GM18498 (cell line): Measurements from ENCODE around the gene ACOT8.

Experiments
- ATAC-seq: cut with Tn5 transposase; IDR thresholded peaks from one replicate; pipeline ENCODE4 v1.9.1; 2021; ENCODE audit warnings: mild to moderate bottlenecking, moderate library complexity; ENCODE audit not compliant: unreplicated experiment

Gene ACOT8

DNA sequence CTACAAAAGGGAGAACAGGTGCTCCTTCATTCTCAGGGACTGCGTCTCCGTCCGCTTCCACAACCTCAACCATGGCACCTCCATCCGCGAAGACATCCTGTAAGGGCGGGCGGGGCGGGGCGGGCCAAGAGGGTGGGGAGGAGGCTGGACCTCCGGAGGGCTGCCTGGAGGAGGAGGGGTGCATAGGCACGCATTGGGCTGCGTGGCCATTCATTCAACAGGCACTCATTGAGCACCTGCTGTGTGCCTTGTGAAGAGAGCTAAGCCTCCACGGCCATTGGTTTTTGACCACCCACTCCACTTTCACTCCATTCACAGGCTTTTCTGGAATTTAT is 657 bp upstream of the ACOT8 start:
- ATAC-seq = peak; percentile 25

DNA sequence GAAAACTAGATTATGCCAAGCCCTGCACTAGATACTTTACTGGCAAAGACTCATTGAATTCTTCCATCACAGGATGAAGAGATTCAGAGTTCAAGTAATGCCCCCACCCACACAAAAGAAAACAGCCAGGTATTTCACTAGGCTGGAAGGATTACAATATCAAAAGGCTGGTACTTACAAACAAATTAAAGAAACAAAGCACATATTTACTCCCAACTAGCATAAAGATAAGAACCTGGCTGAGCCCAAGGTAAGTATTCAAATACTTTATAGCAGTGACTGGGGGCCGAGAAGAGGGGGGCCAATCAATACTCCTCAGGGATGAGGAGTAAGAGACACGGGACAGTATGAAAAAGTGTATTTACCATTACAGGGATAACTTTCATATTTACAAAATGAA is 3.7 kb downstream of the ACOT8 start:
- no peak for ATAC-seq

DNA sequence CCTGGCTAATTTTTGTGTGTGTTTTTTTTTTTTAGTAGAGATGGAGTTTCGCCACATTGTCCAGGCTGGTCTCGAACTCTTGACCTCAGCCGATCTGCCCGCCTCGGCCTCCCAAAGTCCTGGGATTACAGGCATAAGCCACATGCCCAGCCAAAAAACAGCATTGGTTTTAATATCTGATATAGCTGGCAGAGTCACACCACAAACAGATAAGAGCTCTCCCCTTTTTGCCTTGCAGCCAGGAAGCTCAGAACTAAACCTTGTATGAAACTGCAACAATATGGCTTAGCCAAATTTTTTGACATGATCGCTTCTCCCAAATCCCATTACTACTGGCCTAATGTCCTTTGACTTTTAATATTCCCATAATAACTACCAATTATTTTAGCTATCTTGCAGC is 4.9 kb downstream of the ACOT8 start:
- ATAC-seq = no peak

DNA sequence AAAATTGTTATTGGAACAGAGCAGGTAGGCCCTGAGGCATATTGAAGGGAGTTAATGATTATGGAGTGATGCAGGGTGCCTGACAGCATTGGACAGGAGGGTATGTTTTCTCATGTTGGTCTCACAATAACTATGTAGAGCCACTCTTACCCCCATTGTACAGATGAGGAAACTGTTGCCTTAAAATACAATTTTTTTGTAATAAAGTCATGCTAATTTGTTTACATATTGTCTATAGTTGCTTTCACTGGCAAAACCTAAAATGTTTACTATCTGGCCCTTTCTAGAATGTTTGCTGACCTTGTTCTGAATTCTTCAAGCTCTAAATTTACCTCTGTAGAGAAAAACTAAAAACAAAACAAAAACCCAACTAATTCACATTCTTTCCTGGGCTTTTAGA is 5.7 kb downstream of the ACOT8 start:
- ATAC-seq = no peak

DNA sequence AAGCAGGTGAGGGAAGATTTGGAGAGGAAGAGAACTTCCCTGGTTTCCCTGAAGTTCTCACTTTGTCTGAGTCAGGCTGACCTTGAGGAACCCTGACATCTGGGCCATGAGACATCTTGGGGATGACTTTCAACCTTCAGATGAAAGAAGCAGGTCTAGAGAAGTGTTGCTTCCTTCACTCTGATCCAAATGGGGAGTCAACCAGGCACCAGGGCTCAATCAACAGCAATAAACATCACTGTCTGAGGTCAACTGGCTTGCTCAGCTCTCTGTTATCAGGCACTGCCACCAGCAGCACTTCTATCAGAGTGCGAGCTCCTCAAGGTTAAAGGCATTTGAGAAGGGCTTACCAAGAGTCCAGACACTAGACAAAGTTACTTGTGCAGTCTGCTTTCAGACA is 6.3 kb downstream of the ACOT8 start:
- no peak for ATAC-seq

DNA sequence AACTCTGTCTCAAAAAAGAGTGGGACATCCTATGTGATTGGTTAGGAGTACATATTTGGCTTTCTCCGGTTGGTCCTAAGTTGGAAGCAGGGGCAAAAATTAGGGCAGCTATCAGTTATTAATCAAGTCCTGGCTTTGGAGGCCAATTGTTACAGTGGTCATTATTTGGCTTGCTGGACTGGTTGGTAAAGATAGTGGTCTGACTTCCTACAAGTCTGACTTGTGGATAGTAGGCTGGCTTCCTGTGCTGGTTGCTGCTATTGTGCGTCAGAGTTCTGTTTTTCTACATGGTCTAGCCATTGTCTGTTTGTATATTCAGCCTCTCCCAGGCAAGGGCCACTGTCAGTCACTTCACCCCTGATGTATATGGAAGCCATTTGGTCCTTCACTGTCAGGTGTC is 7.0 kb downstream of the ACOT8 start:
- ATAC-seq = no peak

DNA sequence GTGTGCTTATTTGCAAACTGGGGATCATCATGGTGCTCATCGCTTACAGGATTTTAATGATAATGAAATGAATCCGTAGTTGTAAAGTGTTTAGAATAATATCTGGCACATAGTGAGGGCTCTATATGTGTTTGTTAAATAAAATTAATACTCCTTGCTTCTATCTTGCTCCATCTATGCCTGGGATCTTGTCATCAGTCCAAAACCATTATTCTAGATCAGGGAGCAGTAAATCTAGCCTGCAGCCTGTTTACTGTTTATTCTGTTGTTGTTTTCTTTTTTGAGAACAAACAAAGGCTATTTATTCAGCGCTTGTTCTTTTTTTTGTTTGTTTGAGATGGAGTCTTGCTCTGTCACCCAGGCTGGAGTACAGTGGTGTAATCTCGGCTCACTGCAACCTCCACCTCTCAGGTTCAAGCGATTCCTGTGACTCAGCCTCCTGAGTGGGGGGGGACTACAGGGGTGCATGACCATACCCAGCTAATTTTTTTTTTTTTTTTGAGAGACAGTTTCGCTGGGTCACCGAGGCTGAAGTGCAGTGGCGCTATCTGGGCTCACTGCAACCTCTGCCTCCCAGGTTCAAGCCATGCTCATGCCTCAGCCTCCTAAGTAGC is 8.1 kb downstream of the ACOT8 start:
- ATAC-seq = no peak

DNA sequence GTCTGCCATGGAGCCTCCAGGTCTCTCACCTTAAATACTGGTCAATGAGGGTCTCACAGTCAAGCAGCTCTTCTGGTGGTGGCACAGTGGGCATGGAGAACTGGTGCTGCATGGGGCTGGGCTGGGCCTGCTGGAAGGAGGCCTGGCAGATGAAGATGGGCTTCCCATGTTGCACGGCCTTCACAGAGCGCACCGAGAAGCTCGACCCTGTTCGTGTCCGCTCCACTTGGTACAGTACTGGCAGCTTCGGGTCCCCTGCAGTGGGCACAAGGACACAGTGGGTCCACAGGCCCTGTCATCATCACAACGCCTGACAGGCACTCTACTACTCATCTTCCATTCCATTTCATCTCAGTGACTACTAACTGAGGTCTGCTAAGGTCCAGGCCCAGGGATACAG is 8.8 kb downstream of the ACOT8 start:
- no peak for ATAC-seq

DNA sequence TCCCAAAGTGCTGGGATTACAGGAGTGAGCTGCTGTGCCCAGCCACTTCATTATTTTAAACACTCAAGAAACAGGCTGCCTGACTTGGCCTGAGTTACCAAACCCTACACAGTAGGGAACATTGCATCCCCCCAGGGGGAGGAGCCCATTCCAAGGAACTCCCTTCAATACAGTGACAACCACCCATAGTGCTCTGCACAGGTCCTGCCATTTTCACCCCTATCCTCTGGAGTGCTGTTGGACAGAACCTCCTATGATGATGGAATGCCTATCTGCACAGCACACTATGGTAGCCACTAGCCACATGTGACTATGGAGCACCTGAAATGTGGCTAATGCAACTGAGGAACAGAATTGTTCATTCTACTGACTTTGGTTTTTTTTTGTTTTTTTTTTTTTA is 11.7 kb downstream of the ACOT8 start:
- no peak for ATAC-seq

DNA sequence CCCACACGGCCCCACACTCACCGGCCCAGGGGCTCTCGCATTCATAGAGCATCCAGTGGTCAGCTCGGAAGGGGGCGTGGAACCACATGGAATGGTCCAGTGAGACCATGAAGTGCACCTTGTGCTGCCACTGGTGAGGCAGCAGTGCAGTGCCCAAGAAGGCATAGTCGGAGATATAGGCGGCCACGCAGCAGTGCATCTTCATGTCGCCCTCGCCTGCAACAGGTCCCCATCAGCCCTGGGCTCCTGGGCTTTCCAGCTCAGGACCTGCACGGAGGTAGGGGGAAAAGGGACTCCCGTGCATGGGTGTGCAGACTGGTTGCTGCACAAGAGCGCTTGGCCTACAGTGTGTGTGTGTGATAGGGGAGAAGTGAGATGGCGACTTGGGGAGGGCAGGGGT is 13.7 kb downstream of the ACOT8 start:
- ATAC-seq = no peak

DNA sequence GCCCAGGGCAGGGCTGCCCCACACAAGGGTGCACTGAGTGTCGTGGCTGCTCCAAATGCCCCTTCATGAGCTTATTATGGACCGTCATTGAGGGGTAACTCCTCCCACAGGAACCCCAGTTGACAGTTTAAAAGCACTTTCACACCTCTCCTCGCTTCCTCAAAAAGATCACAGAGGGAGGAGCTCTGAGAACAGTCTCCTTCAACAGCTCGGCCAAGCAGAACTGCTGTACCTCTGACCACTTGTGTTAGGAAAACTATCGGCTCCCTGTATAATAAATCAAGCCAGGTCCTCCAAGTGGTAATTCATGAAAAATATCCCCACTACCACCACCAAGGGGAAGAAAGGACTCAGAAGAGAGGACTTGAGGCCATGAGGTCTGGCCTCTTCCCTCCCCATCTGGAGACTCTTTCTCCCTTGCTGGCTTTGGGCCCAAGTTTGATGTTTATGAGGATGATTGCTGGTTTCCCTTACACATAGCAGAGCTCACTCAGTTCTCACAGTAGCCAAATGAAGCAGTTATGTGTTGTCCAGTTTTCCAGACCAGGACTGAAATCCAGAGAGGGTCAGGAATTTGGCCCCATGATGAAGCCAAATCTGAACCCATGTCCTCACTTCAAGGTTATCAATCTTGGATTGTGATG is 14.9 kb downstream of the ACOT8 start:
- no peak for ATAC-seq

DNA sequence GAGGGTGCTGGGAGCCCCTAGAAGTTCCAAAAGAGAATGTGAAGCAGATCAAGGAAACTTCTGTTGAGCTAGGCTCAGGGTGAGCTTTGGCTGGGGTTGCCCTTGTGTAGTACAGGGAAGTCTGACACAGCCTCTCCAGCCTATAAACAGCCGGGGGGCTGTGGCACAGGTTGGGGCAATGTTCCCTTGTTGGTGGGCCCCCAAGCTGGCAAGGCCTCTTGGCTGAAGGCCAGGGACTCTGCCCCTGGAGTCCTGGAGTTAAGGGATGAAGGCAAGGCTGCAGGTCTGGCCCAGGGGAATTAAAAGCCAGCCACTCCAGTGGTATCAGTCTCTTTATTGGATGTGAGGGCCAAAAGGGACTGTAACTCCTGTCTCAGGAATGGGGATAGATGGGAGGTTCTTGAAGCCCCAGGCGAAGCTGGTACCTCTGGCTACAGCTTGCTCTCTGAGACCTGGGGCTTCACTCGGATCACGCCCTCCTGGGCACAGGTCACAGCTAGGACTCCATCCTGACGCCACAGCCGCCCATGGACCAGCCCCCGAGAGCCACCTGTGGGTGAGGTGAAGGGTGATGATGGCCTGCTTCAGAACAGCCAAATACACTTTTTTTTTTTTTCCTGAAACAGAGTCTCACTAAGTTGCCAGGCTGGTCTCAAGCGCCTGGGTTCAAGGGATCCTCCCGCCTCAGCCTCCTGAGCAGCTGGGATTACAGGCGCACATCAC is 15.6 kb downstream of the ACOT8 start:
- no peak for ATAC-seq

DNA sequence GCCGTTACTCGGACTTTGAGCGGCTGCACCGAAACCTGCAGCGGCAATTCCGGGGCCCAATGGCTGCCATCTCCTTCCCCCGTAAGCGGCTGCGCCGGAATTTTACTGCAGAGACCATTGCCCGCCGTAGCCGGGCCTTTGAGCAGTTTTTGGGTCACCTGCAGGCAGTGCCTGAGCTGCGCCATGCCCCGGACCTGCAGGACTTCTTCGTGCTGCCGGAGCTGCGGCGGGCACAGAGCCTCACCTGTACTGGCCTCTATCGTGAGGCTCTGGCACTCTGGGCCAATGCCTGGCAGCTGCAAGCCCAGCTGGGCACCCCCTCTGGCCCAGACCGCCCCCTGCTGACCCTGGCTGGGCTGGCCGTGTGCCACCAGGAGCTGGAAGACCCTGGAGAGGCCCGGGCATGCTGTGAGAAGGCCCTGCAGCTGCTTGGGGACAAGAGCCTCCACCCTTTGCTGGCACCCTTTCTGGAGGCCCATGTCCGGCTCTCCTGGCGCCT is 16.4 kb downstream of the ACOT8 start:
- no peak for ATAC-seq

DNA sequence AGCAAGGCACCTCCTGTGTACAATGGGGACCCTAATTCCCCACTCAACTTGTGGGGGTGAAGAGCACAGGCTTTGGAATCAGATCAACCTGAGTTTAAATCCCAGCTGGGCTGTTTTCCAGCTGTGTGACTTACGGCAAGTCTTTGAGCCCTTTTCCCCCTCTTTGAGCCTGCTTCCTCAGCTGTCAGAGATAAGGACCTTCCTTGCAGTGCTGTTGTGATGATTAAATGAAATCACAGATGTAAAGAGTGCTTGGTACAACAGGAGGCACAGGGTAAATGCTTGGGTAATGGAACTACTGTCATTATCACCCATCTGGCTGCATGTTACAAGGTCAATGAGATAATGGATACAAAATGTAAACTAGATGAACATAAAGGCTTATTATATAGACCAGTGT is 20.4 kb downstream of the ACOT8 start:
- no peak for ATAC-seq

DNA sequence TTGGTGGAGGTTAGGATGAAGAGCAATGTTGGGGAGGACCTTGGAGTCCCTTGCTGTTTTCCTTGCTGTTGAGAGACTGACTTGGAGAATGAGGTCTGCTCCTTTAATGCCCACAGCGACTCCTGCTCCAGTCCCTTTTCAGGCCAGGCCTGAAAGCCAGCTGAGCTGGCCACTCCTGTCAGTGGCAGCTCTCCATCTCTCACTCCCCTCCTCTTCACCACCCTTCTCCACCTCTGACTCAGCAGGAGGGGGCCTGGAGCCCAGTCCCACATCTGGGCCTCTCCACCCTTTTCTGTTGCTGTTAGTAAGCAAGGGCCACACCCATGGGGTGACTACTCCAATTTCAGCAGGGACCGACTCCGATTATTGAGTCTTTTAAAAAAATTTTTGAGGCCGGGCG is 21.4 kb downstream of the ACOT8 start:
- ATAC-seq = no peak

DNA sequence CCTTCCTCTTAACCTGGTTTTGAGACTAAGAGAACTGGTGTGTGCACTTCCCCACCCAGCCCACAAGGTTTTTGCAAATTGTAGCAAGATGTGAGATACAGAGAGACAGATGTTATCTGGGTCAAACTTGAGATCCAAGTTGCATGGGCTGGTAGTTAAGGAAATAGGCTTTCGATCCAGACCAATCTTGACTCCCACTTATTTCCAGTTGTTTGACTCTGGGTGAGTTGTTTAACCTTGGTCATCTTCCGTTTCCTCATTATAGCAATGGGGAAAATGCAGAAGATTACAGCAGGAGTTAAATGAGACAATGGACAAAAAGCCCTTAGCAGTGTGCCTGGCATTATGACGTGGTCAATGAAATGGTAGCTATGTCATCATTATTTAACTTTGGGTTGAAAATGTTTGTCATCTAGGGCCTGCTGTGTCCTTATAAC is 21.8 kb downstream of the ACOT8 start:
- ATAC-seq = no peak

DNA sequence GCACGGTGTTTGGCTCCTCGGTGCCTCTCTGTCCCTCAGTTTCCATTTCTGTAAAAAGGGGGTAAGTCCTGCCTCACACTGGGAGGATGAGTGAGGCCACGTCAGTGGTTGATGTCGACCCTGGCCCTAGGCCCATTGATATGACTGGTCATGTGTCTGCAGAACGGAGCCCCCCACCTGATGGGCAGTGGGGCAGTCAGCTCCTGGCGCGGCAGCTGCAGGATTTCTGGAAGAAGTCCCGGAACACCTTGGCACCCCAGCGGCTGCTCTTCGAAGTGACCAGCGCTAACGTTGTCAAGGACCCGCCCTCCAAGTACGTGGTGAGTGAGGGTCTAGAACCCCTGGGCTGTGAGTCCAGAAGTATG is 22.4 kb downstream of the ACOT8 start:
- ATAC-seq = no peak

DNA sequence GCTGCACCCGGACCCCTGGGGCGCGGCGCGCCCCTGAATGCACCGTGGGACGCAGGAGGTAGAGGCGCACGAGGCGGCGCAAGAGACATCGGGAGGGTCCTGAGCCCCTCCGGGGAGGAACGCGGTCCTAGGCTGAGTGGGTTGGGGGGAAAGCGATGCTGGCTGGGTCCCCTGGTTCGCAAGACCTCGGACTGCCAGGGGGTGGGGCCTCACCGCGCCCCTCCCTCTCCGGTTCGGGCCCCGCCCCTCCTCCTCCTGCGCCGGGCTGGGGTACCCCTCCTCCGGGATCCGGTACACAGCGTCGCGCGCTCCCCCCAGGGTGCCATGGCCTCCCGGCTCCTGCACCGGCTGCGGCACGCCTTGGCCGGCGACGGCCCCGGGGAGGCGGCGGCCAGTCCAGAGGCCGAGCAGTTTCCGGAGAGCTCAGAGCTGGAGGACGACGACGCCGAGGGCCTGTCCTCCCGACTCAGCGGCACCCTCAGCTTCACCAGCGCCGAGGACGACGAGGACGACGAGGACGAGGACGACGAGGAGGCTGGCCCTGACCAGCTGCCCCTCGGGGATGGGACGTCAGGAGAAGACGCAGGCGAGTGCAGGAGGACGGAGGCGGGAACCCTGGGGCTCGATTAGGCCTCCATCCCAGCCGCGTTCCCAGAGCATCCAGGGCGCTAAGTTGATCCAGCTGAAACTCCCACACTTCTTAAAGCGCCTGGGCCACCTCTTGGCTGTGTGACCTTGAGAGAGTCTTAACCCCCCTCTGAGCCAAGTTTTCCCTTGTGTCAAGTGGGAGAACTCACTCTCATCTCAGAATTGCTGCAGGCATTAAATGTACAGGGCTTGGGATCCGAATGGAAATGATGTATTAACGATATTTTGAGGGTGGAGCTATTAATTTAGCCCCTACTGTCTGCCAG is 23.1 kb downstream of the ACOT8 start:
- no peak for ATAC-seq

DNA sequence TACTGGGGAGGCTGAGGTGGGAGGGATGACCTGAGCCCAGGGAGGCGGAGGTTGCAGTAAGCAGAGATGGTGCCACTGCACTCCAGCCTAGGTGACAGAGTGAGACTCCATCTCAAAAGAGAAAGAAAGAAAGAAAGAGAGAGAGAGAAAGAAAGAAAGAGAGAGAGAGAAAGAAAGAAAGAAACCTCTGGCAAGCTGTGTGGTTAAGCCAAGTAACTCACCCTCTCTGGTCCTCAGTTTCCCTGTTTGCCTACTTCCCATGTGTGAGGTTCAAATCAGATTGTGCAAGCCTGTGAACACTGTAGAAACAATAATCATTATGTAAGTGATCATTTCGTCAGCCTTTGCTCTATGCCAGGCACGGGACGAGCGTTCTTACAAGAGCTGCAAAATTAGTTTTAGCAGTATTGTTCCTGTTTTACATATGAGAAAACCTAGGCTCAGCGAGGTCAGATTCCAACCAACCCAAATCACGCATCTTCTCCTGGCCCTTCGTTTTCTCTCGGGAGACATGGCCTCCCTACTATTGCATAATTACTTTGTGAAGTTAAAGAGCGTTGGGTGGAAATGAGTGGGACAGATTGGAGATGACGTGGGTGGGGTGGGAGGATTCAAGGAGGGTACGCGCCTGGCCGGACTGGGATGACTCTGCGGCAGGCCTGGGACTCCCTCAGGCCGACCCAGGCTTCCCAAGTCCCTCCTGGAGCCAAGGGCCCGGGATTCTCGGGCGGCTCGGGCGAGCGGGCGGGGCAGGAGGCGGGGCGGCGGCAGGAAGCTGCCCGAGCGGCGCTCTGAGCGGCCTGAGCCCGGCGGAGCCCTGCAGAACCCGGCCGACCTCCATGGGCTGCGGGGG is 23.9 kb downstream of the ACOT8 start, which contains the start of gene SNX21:
SNX21 (plus strand) TSS at position 770 of the 853 bp plus-strand sequence. CDS start 121 bp downstream, outside the sequence.
- ATAC-seq = no peak

DNA sequence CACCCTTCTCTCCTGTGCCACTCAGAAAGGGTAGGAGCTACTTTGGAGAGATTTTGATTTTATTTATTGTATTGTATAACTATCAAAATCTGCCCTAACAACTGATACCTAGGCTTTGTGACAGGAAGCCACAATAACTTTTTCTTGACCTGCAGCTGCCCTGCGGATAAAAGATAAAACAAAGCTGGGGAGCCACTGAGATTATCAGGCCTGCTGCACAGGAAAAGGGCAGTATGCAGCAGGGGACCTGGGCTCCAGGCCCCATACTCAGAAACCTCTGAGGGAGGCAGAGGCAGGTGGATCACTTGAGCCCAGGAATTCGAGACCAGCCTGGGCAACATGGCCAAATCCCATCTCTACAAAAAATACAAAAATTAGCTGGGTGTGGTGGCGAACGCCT is 24.6 kb downstream of the ACOT8 start:
- ATAC-seq = no peak
